ENCODE data around the gene SLC6A7.

Gene SLC6A7

GRCh38 chr5:150241298-150242160 lies 51.7 kb downstream of the SLC6A7 start:
- Histone ChIP-seq H3K9me3 (ENCODE audit: insufficient read depth, low read depth, low read length) (peaks cover 2% of the 10 kb centered on the region), H3K27ac (ENCODE audit: low read depth, low read length) (no peak overlapping the region), H3K4me1 (ENCODE audit: control insufficient read depth in 1 of 2, insufficient read depth in 2 of 2, low read length in 2 of 2) (peaks cover 15 to 16% of the 10 kb centered on the region in 2 experiments), H3K14ac (ENCODE audit: low read length) (no peak overlapping the region), H3K79me1 (ENCODE audit: low read length) (no peaks in the 10 kb centered on the region), H4K12ac (ENCODE audit: low read depth, low read length) (no peak overlapping the region), H4K8ac (ENCODE audit: low read depth, low read length) (no peak overlapping the region), H3K4me2 (ENCODE audit: low read length) (no peak overlapping the region), H3K18ac (ENCODE audit: low read length) (no peak overlapping the region), H2AK5ac (ENCODE audit: low read length) (no peak overlapping the region), H3K36me3 (ENCODE audit: control insufficient read depth in 1 of 2, insufficient read depth in 2 of 2, low read length in 2 of 2) (no peaks in the 10 kb centered on the region), H3K23ac (ENCODE audit: low read length) (no peak overlapping the region), H3K9ac (ENCODE audit: low read length) (no peak overlapping the region), H2BK12ac (ENCODE audit: low read length) (no peak overlapping the region), H3K79me2 (ENCODE audit: control insufficient read depth, insufficient read depth, low read length, poor library complexity) (no peaks in the 10 kb centered on the region), H3K4me3 (ENCODE audit: low read depth, low read length) (no peak overlapping the region), H3K27me3 (ENCODE audit: insufficient read depth, low read length) (no peaks in the 10 kb centered on the region), H4K91ac (ENCODE audit: low read depth, low read length) (no peak overlapping the region), H3K4ac (ENCODE audit: low read depth, low read length) (no peak overlapping the region), H2AFZ (ENCODE audit: insufficient read depth, low read length, poor library complexity) (no peak overlapping the region), H2BK120ac (ENCODE audit: insufficient read depth, low read length, poor library complexity) (no peak overlapping the region), H2BK5ac (ENCODE audit: low read depth, low read length, poor library complexity) (no peak overlapping the region)
- no peak for DNase-seq
- 100% methylated on average over 2 of the region's 14 CpGs for WGBS (ENCODE audit: extremely low coverage, insufficient coverage, insufficient read length)

- Histone ChIP-seq H3K36me3 (ENCODE audit: control insufficient read depth in 1 of 2, insufficient read depth in 2 of 2, low read length in 2 of 2) (no peaks in the 10 kb centered on the region), H4K91ac (ENCODE audit: low read depth, low read length) (no peak overlapping the region), H3K18ac (ENCODE audit: low read length) (no peak overlapping the region), H3K4me1 (ENCODE audit: control insufficient read depth in 1 of 2, insufficient read depth in 2 of 2, low read length in 2 of 2) (peaks cover 15 to 16% of the 10 kb centered on the region in 2 experiments), H3K9ac (ENCODE audit: low read length) (no peak overlapping the region), H3K27ac (ENCODE audit: low read depth, low read length) (no peak overlapping the region), H3K79me2 (ENCODE audit: control insufficient read depth, insufficient read depth, low read length, poor library complexity) (no peaks in the 10 kb centered on the region), H3K4ac (ENCODE audit: low read depth, low read length) (no peak overlapping the region), H2BK12ac (ENCODE audit: low read length) (no peak overlapping the region), H3K4me2 (ENCODE audit: low read length) (no peak overlapping the region), H3K4me3 (ENCODE audit: low read depth, low read length) (no peak overlapping the region), H3K9me3 (ENCODE audit: insufficient read depth, low read depth, low read length) (peaks cover 2% of the 10 kb centered on the region), H3K14ac (ENCODE audit: low read length) (no peak overlapping the region), H4K12ac (ENCODE audit: low read depth, low read length) (no peak overlapping the region), H4K8ac (ENCODE audit: low read depth, low read length) (no peak overlapping the region), H3K79me1 (ENCODE audit: low read length) (no peaks in the 10 kb centered on the region), H2AFZ (ENCODE audit: insufficient read depth, low read length, poor library complexity) (no peak overlapping the region), H3K27me3 (ENCODE audit: insufficient read depth, low read length) (no peaks in the 10 kb centered on the region), H2BK120ac (ENCODE audit: insufficient read depth, low read length, poor library complexity) (no peak overlapping the region), H2BK5ac (ENCODE audit: low read depth, low read length, poor library complexity) (no peak overlapping the region), H3K23ac (ENCODE audit: low read length) (no peak overlapping the region), H2AK5ac (ENCODE audit: low read length) (no peak overlapping the region)
- no peak for DNase-seq
- no CpG with 5 or more reads among the region's 11 CpGs for WGBS (ENCODE audit: extremely low coverage, insufficient coverage, insufficient read length)
These were observed 52.5 kb downstream of the SLC6A7 start for GRCh38 chr5:150242251-150242894.

- no peak overlapping the region for H2BK5ac ChIP-seq (ENCODE audit: low read depth, low read length, poor library complexity)
- no peaks in the 10 kb centered on the region for H3K27me3 ChIP-seq (ENCODE audit: insufficient read depth, low read length)
- no peak overlapping the region for H4K12ac ChIP-seq (ENCODE audit: low read depth, low read length)
- H3K14ac ChIP-seq (ENCODE audit: low read length): no peak overlapping the region
- peaks cover 2% of the 10 kb centered on the region for H3K9me3 ChIP-seq (ENCODE audit: insufficient read depth, low read depth, low read length)
- no peak overlapping the region for H4K91ac ChIP-seq (ENCODE audit: low read depth, low read length)
- no peak overlapping the region for H2BK12ac ChIP-seq (ENCODE audit: low read length)
- no peak overlapping the region for H3K18ac ChIP-seq (ENCODE audit: low read length)
- no peak overlapping the region for H4K8ac ChIP-seq (ENCODE audit: low read depth, low read length)
- no peak overlapping the region for H3K23ac ChIP-seq (ENCODE audit: low read length)
- no peak overlapping the region for H2AFZ ChIP-seq (ENCODE audit: insufficient read depth, low read length, poor library complexity)
- H3K4me1 ChIP-seq (ENCODE audit: control insufficient read depth in 1 of 2, insufficient read depth in 2 of 2, low read length in 2 of 2): peaks cover 15 to 16% of the 10 kb centered on the region in 2 experiments
- no CpG with 5 or more reads among the region's 4 CpGs for WGBS (ENCODE audit: extremely low coverage, insufficient coverage, insufficient read length)
- H3K79me1 ChIP-seq (ENCODE audit: low read length): no peaks in the 10 kb centered on the region
- no peak overlapping the region for H3K4ac ChIP-seq (ENCODE audit: low read depth, low read length)
- H3K79me2 ChIP-seq (ENCODE audit: control insufficient read depth, insufficient read depth, low read length, poor library complexity): no peaks in the 10 kb centered on the region
- H2BK120ac ChIP-seq (ENCODE audit: insufficient read depth, low read length, poor library complexity): no peak overlapping the region
- no peak overlapping the region for H3K27ac ChIP-seq (ENCODE audit: low read depth, low read length)
- DNase-seq: no peak
- H3K4me2 ChIP-seq (ENCODE audit: low read length): no peak overlapping the region
- no peak overlapping the region for H3K4me3 ChIP-seq (ENCODE audit: low read depth, low read length)
- no peak overlapping the region for H3K9ac ChIP-seq (ENCODE audit: low read length)
- no peak overlapping the region for H2AK5ac ChIP-seq (ENCODE audit: low read length)
- H3K36me3 ChIP-seq (ENCODE audit: control insufficient read depth in 1 of 2, insufficient read depth in 2 of 2, low read length in 2 of 2): no peaks in the 10 kb centered on the region
These were observed 53.7 kb downstream of the SLC6A7 start for GRCh38 chr5:150243590-150243989.

DNA sequence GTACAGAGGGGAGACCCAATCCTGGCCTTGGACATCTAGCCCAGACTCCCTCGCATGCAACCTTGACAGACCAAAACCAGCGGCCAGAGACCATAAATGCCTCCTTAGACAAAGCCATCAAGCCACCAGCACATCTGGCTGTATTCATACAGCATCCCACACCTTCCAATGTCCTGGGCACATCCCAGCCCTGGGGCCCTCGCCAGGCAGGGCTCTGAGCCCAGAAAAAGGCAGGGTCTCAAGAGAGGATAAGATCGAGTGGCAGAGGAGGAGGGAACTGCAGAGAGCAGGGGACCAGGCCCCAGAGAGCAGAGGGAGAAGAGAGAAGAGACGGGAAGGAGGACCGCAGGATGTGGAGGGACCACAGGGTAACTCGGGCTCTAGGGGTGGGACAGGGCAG lies 54.3 kb downstream of the SLC6A7 start:
- Histone ChIP-seq H4K12ac (ENCODE audit: low read depth, low read length) (no peak overlapping the region), H3K4ac (ENCODE audit: low read depth, low read length) (no peak overlapping the region), H2BK12ac (ENCODE audit: low read length) (no peak overlapping the region), H3K4me2 (ENCODE audit: low read length) (no peak overlapping the region), H2AFZ (ENCODE audit: insufficient read depth, low read length, poor library complexity) (no peak overlapping the region), H3K27ac (ENCODE audit: low read depth, low read length) (no peak overlapping the region), H3K9me3 (ENCODE audit: insufficient read depth, low read depth, low read length) (peaks cover 1% of the 10 kb centered on the region), H3K79me2 (ENCODE audit: control insufficient read depth, insufficient read depth, low read length, poor library complexity) (no peaks in the 10 kb centered on the region), H3K4me1 (ENCODE audit: control insufficient read depth in 1 of 2, insufficient read depth in 2 of 2, low read length in 2 of 2) (peaks cover 15 to 16% of the 10 kb centered on the region in 2 experiments), H2AK5ac (ENCODE audit: low read length) (no peak overlapping the region), H3K18ac (ENCODE audit: low read length) (no peak overlapping the region), H3K27me3 (ENCODE audit: insufficient read depth, low read length) (no peaks in the 10 kb centered on the region), H3K36me3 (ENCODE audit: control insufficient read depth in 1 of 2, insufficient read depth in 2 of 2, low read length in 2 of 2) (no peaks in the 10 kb centered on the region), H2BK120ac (ENCODE audit: insufficient read depth, low read length, poor library complexity) (no peak overlapping the region), H2BK5ac (ENCODE audit: low read depth, low read length, poor library complexity) (no peak overlapping the region), H3K9ac (ENCODE audit: low read length) (no peak overlapping the region), H3K14ac (ENCODE audit: low read length) (no peak overlapping the region), H3K23ac (ENCODE audit: low read length) (no peak overlapping the region), H4K91ac (ENCODE audit: low read depth, low read length) (no peak overlapping the region), H3K4me3 (ENCODE audit: low read depth, low read length) (no peak overlapping the region), H3K79me1 (ENCODE audit: low read length) (no peaks in the 10 kb centered on the region), H4K8ac (ENCODE audit: low read depth, low read length) (no peak overlapping the region)
- WGBS (ENCODE audit: extremely low coverage, insufficient coverage, insufficient read length): no CpG with 5 or more reads among the region's 7 CpGs
- DNase-seq: no peak

Measured in trophoblast cell (in vitro differentiated cells and primary cell).